ENCODE results near the gene TCP10L.
"Not testable (repeated sequence)": the region's sequence is repeated elsewhere in the genome, so short reads cannot be mapped to it uniquely, and the experiment has no call there.

Gene TCP10L

GRCh38 chr21:32549440-32549839 lies 35.9 kb downstream of the TCP10L start:
- no peak for DNase-seq

GRCh38 chr21:32548978-32549377 lies 36.3 kb downstream of the TCP10L start:
- DNase-seq: no peak

GRCh38 chr21:32547018-32547417 lies 38.3 kb downstream of the TCP10L start:
- DNase-seq: no peak

GRCh38 chr21:32545948-32546441 lies 39.3 kb downstream of the TCP10L start:
- no peak for DNase-seq

GRCh38 chr21:32544697-32545096 lies 40.6 kb downstream of the TCP10L start:
- no peak for DNase-seq

- DNase-seq: no peak
Observed at GRCh38 chr21:32543975-32544374, 41.3 kb downstream of the TCP10L start.

- DNase-seq: not testable (repeated sequence)
Observed at GRCh38 chr21:32543056-32543455, 42.3 kb downstream of the TCP10L start.

GRCh38 chr21:32539378-32539777 lies 45.9 kb downstream of the TCP10L start:
- no peak for DNase-seq

- no peak for DNase-seq
Observed at GRCh38 chr21:32538147-32538792, 47.1 kb downstream of the TCP10L start.

GRCh38 chr21:32537569-32537881 lies 47.8 kb downstream of the TCP10L start:
- no peak for DNase-seq

GRCh38 chr21:32535612-32536011 lies 49.7 kb downstream of the TCP10L start:
- no peak for DNase-seq

GRCh38 chr21:32534113-32534512 lies 51.2 kb downstream of the TCP10L start:
- no peak for DNase-seq

GRCh38 chr21:32533611-32534010 lies 51.7 kb downstream of the TCP10L start:
- no peak for DNase-seq

- no peak for DNase-seq
Observed at GRCh38 chr21:32533053-32533452, 52.3 kb downstream of the TCP10L start.

GRCh38 chr21:32532636-32533035 lies 52.7 kb downstream of the TCP10L start:
- no peak for DNase-seq

- DNase-seq: not testable (repeated sequence)
Observed at GRCh38 chr21:32531561-32531960, 53.8 kb downstream of the TCP10L start.

- not testable (repeated sequence) for DNase-seq
Observed at GRCh38 chr21:32530809-32531208, 54.5 kb downstream of the TCP10L start.

GRCh38 chr21:32529679-32530078 lies 55.6 kb downstream of the TCP10L start:
- DNase-seq: no peak

- DNase-seq: no peak
Observed at GRCh38 chr21:32525282-32525681, 60.0 kb downstream of the TCP10L start.

GRCh38 chr21:32523988-32524719 lies 61.2 kb downstream of the TCP10L start:
- no peak for DNase-seq
